Measurements from ENCODE around the gene LRRC37B. TPM values are rescaled to one million over a fixed set of nuclear protein-coding genes. Genes with fewer than 3 reads are reported as not detected.

LRRC37B gene
- polyA plus RNA-seq, 2 of the 4 experiments (the other 2 are of a cell fraction): 8.3 to 17.9 TPM

DNA sequence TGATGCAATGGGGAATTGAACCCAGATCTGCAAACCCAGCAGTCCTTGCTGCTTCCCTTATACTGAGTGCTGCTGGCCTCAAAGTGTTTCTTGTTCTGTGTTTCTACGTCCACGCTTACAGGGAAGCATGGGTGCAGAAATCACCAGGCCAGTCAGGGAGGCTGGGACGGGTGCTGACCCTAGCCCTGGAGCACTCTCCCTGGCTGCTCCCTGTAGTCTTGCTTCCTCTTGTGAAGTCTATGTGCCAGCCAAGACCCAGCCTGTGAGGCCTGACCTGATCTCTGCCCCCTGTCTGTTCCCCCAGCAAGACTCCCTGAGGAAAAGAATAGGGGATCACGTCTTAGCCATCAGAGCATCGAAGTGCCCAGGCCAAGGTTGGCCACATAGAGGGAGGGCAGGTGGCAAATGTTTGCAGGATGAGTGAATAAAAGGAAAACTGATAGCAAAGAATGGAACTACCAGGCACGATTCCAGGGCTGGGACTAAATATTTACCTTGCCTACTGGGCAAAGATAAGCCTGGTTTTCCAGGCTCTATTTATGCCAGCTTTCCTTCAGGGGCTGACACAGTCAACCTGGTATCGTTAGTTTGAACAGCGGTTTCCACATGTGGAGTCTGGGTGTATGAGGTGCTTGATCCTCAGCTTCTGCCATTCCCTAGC, 93.9 kb downstream of the LRRC37B start:
- TF ChIP-seq FOSL2 (IDR thresholded peaks at IDR 0.05) (no peak), FOSL2 (CRISPR knock-in tag; IDR thresholded peaks at IDR 0.05) (no peak), RNF2 (IDR thresholded peaks at IDR 0.05; ENCODE audit: borderline replicate concordance, low read depth) (no peak)
- H3K4me2 ChIP-seq: peak overlapping the region; percentile 13; the same call in 1 of the 3 replicates
- no peak overlapping the region for H3K4me3 ChIP-seq
- no peaks in the 10 kb centered on the region for H3K9me3 ChIP-seq
- ATAC-seq: peak; percentile 11 to 59; a peak in 4 of 6 replicates
- peaks cover 19% of the 10 kb centered on the region; the same call in 2 of the 3 replicates for H3K4me1 ChIP-seq
- POLR2A ChIA-PET: no interaction called here
- CTCF ChIA-PET: interaction anchor here (1.2 kb wide), 1 partner anchor 152 kb away, joined by 3 read pairs; no protein-coding TSS in a partner anchor
- DNase-seq (ENCODE audit: low read depth in 1 of 2, low spot score in 1 of 2): no peak
- WGBS (ENCODE audit: missing lambda C conversion rate): 46% methylated on average over 8 of the region's 8 CpGs
- 0 out of 6 replicates have a peak overlapping the region, but pooled peaks of 1 of the 2 experiments have one; percentile 4 for H3K27ac ChIP-seq
- no peak for FAIRE-seq

- CTCF ChIA-PET: interaction anchor here (0.7 to 1.2 kb wide), 3 partner anchors 9 to 37 kb away, joined by 3 to 4 read pairs (median 3); no protein-coding TSS in a partner anchor
- TF ChIP-seq HOXB5 (CRISPR knock-in tag; IDR thresholded peaks at IDR 0.05) (no peak), GATA3 (IDR thresholded peaks at IDR 0.05; ENCODE audit: borderline replicate concordance) (no peak), RARB (CRISPR knock-in tag; IDR thresholded peaks at IDR 0.05) (no peak)
- FAIRE-seq: no peak
- no peak overlapping the region for H3K4me2 ChIP-seq
- 80% methylated on average over 5 of the region's 5 CpGs for WGBS (ENCODE audit: missing lambda C conversion rate)
- H3K4me3 ChIP-seq: no peak overlapping the region
- ATAC-seq: peak in 1 of 2 experiments; percentile 14; a peak in 1 of 6 replicates
- DNase-seq (ENCODE audit: low read depth in 1 of 2, low spot score in 1 of 2): no peak
- no peaks in the 10 kb centered on the region for H3K9me3 ChIP-seq
- no peak overlapping the region for H3K27ac ChIP-seq
- peaks cover 19% of the 10 kb centered on the region; the same call in 2 of the 3 replicates for H3K4me1 ChIP-seq
- POLR2A ChIA-PET: interaction anchor here (0.7 kb wide), 1 partner anchor 45 kb away, joined by 16 read pairs; no protein-coding TSS in a partner anchor
These were observed 95.0 kb downstream of the LRRC37B start for GRCh38 chr17:32102172-32102571.

DNA sequence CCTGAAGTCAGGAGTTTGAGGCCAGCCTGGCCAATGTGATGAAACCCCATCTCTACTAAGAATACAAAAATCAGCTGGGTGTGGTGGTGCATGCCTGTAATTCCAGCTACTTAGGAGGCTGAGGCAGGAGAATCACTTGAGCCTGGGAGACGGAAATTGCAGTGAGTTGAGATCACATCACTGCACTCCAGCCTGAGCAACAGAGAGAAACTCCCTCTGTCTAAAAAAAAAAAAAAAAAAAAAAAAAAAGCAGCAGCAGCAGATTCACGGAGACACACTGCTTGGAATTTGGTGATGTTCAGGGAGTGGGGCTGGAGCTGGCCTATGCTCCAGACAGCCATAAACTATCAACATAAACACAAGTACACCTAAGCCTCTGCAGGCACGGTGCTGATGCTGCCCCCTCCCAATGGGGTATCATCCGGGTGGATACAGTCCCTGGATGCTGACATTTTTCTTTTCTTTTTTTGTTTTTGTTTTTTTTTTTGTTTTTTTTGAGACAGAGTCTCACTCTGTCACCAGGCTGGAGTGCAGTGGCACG, 95.5 kb downstream of the LRRC37B start:
- no peak for TF ChIP-seq TFCP2L1 (CRISPR knock-in tag; IDR thresholded peaks at IDR 0.05)
- TF ChIP-seq PBX3 (IDR thresholded peaks at IDR 0.05): no peak
- no peak for TF ChIP-seq HOXB13 (CRISPR knock-in tag; IDR thresholded peaks at IDR 0.05; ENCODE audit: low read depth)
- no peak for TF ChIP-seq HDAC2 (IDR thresholded peaks at IDR 0.05)
- TF ChIP-seq ZFP36 (IDR thresholded peaks at IDR 0.05; ENCODE audit: borderline replicate concordance, partially characterized antibody): no peak
- no peak for TF ChIP-seq FOXS1 (CRISPR knock-in tag; IDR thresholded peaks at IDR 0.05)
- TF ChIP-seq RNF2 (IDR thresholded peaks at IDR 0.05; ENCODE audit: borderline replicate concordance, low read depth): no peak
- no peak for TF ChIP-seq GATA3 (IDR thresholded peaks at IDR 0.05; ENCODE audit: borderline replicate concordance)
- no peak for TF ChIP-seq HOXA7 (CRISPR knock-in tag; IDR thresholded peaks at IDR 0.05)
- no peak for TF ChIP-seq RARB (CRISPR knock-in tag; IDR thresholded peaks at IDR 0.05)
- TF ChIP-seq CHD2 (IDR thresholded peaks at IDR 0.05; ENCODE audit: low read length, partially characterized antibody): no peak
- TF ChIP-seq, protein P1, sequence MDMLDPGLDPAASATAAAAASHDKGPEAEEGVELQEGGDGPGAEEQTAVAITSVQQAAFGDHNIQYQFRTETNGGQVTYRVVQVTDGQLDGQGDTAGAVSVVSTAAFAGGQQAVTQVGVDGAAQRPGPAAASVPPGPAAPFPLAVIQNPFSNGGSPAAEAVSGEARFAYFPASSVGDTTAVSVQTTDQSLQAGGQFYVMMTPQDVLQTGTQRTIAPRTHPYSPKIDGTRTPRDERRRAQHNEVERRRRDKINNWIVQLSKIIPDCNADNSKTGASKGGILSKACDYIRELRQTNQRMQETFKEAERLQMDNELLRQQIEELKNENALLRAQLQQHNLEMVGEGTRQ (IDR thresholded peaks at IDR 0.05): no peak
- no peak for TF ChIP-seq TP53 (CRISPR knock-in tag; IDR thresholded peaks at IDR 0.05)
- TF ChIP-seq CBX2 (IDR thresholded peaks at IDR 0.05; ENCODE audit: borderline replicate concordance, low read depth): no peak
- no peak for TF ChIP-seq POLR2A (IDR thresholded peaks at IDR 0.05; ENCODE audit: low read length)
- H3K4me2 ChIP-seq: no peak overlapping the region
- FAIRE-seq (no peak), ATAC-seq (peak in 1 of 2 experiments; percentile 22; a peak in 1 of 6 replicates), DNase-seq (ENCODE audit: low read depth in 1 of 2, low spot score in 1 of 2) (no peak)
- no peak overlapping the region for H3K27ac ChIP-seq
- POLR2A ChIA-PET: interaction anchor here (0.7 kb wide), 2 partner anchors 44 to 69 kb away, joined by 4 to 16 read pairs; no protein-coding TSS in a partner anchor
- H3K9me3 ChIP-seq: no peaks in the 10 kb centered on the region
- peaks cover 19% of the 10 kb centered on the region; the same call in 2 of the 3 replicates for H3K4me1 ChIP-seq
- CTCF ChIA-PET: interaction anchor here (0.8 to 1.2 kb wide), 2 partner anchors 9 to 37 kb away, joined by 3 to 4 read pairs; no protein-coding TSS in a partner anchor
- 78% methylated on average over 5 of the region's 5 CpGs for WGBS (ENCODE audit: missing lambda C conversion rate)
- no peak overlapping the region for H3K4me3 ChIP-seq

Small RNAs within 50 kb of the gene (small RNA-seq; reads per million reads assigned to genes)
- gene AC090616.4: 0 reads per million in 6 experiments
- gene RNA5SP437: 0 to 0.52 (median 0) reads per million in 6 experiments

Other genes with a start within 250 kb of the LRRC37B start
- gene COPRS, start 148.1 kb upstream of the LRRC37B start, polyA plus RNA-seq (2011; rRNA removed): 72.7 and 80.5 TPM in 2 replicates
- 88.4 to 98.3 TPM (median 96.9 TPM) in 3 replicates for gene COPRS, start 148.1 kb upstream of the LRRC37B start, polyA plus RNA-seq (2017; fragmentation: RNase III; extraction: RNeasy Plus Mini Kit Qiagen cat#74134 plus additional on column Dnase treatment)
- 65.4 and 101 TPM in 2 replicates for gene UTP6, start 105.7 kb upstream of the LRRC37B start, polyA plus RNA-seq (2011; rRNA removed)
- gene UTP6, start 105.7 kb upstream of the LRRC37B start, polyA plus RNA-seq (2017; fragmentation: RNase III; extraction: RNeasy Plus Mini Kit Qiagen cat#74134 plus additional on column Dnase treatment): 46.5 to 52.7 TPM (median 49.0 TPM) in 3 replicates
- gene SUZ12, start 70.4 kb upstream of the LRRC37B start, polyA plus RNA-seq (2011; rRNA removed): 41.3 and 54.6 TPM in 2 replicates
- 36.2 to 38.6 TPM (median 36.3 TPM) in 3 replicates for gene SUZ12, start 70.4 kb upstream of the LRRC37B start, polyA plus RNA-seq (2017; fragmentation: RNase III; extraction: RNeasy Plus Mini Kit Qiagen cat#74134 plus additional on column Dnase treatment)
- gene RHOT1, start 135.1 kb downstream of the LRRC37B start, polyA plus RNA-seq (2011; rRNA removed): 83.2 and 109 TPM in 2 replicates
- 25.8 to 27.6 TPM (median 26.6 TPM) in 3 replicates for gene RHOT1, start 135.1 kb downstream of the LRRC37B start, polyA plus RNA-seq (2017; fragmentation: RNase III; extraction: RNeasy Plus Mini Kit Qiagen cat#74134 plus additional on column Dnase treatment)